PC-9 (cell line): Measurements from ENCODE around the gene OLFML2A.
A peak's percentile ranks its signal among the peaks of the same experiment; 100 is the strongest.

Source experiments
- CTCF ChIP-seq: fragments of 200-600 bp; sonication (generic); conservative IDR thresholded peaks from 2 replicates; pipeline ENCODE4 v1.6.1; 2017; ENCODE audit warnings: mixed run types, antibody characterized with exemption, mild to moderate bottlenecking, moderate library complexity
- EZH2 ChIP-seq: fragments of 200-600 bp; sonication (generic); IDR thresholded peaks from 2 replicates; pipeline ENCODE4 v1.8.0; 2017; ENCODE audit warnings: antibody characterized with exemption, low read depth

- TF ChIP-seq CTCF (peak; percentile 88), EZH2 (no peak)
These were observed 2.6 kb upstream of the OLFML2A start for GRCh38 chr9:124774129-124774978.
